ENCODE measurements around the gene PTPRA.
"Not testable (repeated sequence)": the region's sequence is repeated elsewhere in the genome, so short reads cannot be mapped to it uniquely, and the experiment has no call there.

Gene PTPRA

DNA sequence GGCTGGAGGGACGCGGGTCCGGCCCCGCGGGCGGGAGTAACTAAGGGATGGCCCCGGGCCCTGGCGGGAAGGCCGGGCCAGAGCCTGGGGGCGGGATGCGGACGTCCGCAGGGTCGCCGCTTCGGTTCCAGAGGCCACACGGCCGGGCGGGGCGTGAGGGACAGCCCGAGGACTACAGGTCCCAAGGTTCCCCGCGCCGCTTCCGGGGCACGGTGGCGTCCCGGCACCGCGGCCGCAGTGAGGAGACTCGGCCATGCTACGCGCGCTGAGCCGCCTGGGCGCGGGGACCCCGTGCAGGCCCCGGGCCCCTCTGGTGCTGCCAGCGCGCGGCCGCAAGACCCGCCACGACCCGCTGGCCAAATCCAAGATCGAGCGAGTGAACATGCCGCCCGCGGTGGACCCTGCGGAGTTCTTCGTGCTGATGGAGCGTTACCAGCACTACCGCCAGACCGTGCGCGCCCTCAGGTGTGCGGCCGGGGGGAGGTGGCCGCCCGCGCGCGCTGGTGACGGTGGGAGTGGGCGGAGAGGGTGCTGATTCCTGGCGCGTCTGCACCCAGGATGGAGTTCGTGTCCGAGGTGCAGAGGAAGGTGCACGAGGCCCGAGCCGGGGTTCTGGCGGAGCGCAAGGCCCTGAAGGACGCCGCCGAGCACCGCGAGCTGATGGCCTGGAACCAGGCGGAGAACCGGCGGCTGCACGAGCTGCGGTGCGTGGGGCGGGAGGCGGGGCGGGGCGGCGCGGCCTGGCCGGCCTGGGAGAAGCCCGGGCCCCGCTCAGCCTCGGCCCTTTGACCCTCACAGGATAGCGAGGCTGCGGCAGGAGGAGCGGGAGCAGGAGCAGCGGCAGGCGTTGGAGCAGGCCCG is 172.8 kb downstream of the PTPRA start, which contains the start of gene MRPS26:
Gene MRPS26 (plus strand): TSS at position 237 of the 861 bp plus-strand sequence. CDS start 17 bp downstream, at position 254.
- DNase-seq: peak; percentile 71

DNA sequence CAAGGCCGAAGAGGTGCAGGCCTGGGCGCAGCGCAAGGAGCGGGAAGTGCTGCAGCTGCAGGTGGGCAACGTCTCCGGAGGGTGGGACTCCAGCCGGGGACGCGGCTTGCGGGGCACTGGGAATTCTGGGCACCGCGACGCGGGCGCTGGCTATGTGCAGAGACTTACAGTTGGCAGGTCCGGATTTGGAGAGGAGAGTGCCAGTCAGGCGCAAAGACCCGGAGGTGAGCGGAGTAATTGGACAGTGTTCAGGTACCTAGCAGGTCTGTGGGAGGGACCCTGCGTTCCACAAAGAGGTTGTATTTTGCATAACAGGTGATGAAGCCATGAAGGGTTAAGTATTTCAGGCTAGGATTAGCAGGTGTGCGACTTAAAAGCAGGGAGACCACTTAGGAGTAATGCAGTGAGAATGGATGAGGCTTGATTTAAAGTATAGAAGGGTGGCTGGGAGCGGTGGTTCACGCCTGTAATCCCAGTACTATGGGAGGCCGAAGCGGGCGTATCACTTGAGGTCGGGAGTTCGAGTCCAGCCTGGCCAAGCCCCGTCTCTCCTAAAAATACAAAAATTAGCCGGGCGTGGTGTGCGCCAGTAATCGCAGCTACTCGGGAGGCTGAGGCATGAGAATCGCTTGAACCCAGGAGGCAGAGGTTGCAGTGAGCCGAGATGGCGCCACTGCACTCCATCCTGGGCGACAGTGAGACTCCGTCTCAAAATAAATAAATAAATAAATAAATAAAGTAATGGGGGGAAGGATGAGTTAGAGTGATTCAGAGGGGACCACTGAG is 173.6 kb downstream of the PTPRA start:
- DNase-seq: no peak

DNA sequence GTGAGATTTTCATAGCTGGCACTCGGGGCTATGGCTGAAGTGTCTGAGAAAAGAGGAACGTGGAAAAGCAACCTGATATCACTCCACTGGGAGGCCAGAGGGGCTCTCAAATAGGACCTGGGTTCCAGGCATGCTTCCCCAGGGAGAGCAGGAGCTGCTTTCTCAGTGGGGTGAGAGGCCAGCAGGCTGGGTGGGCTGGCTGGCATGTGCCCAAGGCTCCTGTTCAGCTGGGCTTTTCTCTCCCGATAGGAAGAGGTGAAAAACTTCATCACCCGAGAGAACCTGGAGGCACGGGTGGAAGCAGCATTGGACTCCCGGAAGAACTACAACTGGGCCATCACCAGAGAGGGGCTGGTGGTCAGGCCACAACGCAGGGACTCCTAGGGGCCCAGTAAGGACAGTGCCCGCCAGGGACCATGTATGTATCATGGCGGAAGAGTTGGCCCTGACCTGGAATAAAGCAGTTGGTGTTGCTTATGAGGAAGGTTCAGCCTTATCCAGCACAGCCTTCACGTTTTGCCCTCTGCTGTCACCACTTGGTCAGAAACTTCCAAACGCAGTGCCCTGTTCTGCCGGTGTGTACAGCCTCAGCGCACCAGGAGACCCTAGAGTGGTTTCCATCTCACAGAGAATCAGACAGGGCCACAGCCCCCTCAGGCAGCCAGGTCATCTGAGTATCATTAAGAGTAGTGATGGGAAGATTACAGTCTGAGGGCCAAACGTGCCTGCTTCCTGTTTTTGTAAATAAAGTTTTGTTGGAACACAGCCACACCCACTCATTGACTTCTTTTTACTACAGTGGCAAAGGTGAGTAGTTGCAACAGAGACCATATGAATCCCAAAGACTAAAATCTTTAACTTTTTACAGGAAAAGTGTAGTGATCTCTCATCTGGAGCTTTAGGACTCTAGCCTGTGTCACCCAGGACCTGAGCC is 174.5 kb downstream of the PTPRA start:
- no peak for DNase-seq

DNA sequence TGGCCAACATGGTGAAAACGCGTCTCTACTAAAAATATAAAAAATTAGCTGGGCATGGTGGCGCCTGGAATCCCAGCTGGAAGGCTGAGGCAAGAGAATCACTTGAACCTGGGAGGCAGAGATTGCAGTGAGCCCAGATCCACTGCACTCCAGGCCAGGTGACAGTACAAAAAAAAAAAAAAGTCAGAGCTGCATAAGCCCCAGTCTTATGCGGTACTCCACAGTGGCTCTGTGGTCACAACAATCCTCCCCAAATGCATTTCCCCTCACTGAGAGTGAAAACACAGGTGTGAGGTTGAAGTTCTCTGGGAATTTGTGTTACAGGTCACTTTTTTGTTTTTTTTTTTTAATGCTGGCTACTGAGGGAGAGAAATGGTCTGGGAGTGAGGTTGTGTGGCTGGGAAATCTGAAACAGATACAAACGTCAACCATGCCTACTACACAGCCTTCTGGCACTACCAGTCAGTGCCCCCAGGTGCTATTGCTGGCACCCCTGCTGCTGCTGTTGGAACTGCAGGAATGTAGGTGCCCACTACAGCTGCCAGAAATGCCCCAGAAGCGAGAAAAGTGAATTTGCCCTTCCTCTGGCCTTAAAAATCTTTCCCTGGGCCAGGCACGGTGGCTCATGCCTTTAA is 178.2 kb downstream of the PTPRA start:
- DNase-seq: no peak

DNA sequence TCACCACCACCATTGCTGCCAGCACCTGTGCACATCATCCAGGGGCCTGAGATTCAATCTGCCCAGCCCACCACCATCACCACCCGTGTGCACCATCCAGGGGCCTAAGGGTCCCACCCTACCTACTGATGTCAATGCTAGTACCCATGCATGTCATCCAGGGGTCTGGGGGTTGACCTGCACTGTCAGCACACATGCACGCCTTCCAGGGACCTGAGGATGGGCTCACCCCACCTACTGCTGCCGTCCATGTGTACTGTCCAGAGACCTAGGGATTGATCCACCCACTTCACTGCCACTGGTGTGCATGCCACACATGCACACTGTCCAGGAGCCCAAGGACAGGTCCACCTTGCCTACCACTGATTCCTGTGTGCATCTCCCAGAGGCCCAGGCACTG is 186.2 kb downstream of the PTPRA start:
- no peak for DNase-seq

DNA sequence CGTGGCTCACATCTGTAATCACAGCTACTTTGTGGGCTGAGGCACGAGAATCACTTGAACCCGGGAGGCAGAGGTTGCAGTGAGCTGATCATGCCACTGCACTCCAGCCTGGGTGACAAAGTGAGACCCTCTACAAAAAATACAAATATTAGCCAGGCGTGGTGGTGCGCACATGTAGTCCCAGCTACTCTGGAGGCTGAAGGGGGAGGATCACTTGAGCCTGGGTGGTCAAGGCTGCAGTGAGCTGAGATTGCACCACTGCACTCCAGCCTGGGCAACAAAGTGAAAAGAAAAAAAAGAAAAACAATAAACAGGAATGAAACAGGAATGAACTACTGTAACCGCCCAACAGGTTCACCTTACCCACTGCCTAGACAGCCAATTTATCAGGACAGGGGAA is 190.8 kb downstream of the PTPRA start:
- not testable (repeated sequence) for DNase-seq

DNA sequence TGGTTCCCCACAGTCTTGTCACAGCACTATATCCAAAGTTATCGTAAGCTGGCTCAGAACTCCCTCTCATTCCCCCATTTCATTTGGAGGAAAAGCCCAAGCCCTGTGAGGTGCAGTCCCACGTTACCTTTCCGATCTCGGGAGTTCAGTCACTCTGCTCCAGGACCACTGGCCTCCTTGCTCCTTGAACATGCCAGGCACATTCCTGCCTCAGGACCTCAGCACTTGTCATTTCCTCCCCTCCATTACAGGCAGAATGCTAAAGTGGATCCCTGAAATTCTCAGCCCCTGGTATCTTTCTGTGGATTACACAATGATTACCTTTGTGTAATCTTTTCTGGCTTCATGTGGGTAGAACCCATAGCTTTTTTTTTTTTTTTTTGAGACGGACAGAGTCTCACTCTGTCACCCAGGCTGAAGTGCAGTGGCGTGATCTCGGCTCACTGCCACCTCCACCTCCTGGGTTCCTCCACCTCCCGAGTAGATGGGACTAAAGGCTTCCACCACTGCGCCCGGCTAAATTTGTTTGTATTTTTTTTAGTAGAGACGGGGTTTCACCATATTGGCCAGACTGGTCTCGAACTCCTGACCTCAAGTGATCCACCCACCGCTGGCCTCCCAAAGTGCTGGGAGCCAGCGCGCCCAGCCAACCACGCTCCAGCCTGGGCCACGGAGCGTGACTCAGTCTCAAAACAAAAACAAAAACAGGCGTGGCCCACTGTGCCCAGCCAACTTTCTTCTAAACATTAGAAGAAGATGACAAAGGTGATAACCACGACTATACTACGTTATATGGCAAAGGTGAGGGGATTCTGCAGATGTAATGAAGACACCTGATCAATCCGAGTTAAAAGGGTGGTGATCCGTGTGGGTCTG is 194.1 kb downstream of the PTPRA start:
- no peak for DNase-seq

DNA sequence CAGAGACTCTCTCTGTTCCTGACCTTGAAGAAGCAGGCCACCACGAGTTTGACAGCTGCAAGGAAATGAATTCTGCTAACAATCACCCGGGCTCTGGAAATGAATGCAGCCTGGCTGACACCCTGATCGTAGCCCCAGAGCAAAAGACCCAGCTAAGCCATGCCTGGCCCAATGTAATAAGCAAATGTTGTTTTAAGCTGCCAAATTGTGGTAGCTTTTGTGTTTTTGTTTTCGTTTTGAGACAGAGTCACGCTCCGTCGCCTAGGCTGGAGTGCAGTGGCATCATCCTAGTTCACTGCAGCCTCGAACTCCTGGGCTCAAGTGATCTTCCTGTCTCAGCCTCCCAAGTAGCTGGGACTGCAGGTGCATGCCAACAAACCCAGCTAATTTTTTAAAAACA is 194.8 kb downstream of the PTPRA start:
- no peak for DNase-seq

DNA sequence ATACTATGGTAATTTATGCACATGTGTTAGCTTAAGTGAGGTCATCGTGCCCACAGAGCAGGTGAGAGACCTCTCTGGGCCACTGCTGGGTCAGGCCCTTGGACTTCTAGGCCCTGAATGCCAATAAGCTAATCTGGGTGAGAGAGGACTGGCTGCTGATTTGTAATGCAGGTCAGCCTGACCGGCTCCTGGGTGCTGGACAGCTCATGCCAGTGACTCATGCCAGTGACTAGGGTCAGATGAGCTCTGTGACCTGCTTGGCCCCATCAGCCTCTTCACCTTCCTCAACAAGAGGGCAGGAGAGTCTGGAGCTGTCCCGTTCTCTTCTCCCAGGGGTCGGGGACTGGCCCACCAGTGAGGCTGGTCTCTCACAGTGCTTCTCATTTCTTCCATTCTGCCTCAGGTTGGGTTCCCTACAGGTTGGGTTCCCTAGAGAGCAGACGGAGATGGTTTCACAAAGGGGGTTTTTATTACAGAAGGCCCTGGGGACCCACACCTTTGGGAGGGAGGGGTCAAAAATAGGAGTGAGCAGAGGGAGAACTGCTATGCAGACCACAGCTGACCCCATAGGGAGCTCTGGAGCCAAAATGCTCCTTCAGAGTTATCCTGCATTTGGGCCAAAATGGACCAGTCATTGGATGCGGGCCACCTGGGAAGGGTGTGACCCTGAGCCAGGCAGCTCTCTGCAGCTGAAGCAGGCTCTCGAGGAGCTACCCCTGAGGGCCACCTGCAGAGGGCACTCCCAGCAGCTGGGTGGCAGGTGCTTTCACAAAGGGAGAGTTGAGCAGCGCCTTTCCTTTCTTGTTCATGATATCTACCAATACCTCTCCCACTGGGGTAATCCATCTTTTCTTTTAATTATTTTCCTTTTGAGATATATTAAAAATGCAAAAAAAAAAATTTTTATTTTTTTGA is 196.0 kb downstream of the PTPRA start:
- DNase-seq: no peak

DNA sequence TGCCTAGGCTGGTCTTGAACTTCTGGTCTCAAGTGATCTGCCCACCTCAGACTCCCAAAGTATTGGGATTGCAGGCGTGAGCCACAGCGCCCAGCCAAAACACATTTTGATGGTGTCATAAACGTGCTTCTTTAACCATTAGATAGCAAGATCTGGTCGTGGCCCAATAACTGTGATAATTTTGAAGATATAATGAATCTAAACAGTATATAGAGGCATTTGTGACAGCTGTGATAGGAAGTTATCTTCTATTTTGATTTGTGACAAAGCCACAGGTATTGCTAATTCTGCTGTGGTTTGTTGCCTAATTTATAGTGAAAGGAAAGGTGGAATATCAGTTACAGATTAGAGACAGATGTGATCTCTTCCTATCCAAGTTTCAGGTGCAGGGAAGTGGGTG is 197.4 kb downstream of the PTPRA start:
- no peak for DNase-seq

DNA sequence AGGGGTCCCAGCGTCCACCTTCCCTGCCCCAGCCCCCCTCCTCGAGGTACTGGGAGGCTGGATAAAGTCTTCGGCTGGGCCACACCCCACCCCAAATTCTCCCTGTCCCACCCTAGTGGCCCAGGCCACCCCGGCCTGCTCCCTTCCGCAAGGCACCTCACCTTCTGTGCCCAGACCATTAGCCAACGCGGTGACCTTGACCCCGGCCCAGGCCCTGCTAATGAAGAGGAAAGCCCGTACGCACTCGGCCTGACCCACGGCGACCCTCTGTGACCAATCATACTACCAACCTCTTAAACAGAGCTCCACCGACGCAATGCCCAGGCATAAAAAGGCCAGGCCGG is 198.0 kb downstream of the PTPRA start:
- no peak for DNase-seq

DNA sequence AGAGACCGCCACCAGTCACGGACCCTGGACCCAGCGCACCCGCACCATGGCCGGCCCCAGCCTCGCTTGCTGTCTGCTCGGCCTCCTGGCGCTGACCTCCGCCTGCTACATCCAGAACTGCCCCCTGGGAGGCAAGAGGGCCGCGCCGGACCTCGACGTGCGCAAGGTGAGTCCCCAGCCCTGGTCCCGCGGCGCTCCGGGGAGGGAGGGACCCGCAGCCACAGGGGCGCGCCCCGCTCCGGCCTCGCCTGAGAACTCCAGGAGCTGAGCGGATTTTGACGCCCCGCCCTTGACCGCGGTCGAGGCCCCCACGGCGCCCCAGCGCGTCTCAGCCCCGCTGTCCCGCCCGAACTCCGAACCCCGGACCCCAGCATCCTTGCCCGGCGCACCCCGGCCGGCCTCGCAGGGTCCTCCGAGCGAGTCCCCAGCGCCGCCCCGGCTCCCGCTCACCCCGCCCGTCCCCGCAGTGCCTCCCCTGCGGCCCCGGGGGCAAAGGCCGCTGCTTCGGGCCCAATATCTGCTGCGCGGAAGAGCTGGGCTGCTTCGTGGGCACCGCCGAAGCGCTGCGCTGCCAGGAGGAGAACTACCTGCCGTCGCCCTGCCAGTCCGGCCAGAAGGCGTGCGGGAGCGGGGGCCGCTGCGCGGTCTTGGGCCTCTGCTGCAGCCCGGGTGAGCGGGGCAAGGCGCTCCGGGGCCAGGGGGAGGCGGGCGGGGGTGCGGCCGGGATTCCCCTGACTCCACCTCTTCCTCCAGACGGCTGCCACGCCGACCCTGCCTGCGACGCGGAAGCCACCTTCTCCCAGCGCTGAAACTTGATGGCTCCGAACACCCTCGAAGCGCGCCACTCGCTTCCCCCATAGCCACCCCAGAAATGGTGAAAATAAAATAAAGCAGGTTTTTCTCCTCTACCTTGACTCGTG is 198.6 kb downstream of the PTPRA start, which contains the start of gene OXT:
Gene OXT (plus strand): TSS at position 11 of the 920 bp plus-strand sequence. CDS start 36 bp downstream, at position 47.
- peak; percentile 70 for DNase-seq

DNA sequence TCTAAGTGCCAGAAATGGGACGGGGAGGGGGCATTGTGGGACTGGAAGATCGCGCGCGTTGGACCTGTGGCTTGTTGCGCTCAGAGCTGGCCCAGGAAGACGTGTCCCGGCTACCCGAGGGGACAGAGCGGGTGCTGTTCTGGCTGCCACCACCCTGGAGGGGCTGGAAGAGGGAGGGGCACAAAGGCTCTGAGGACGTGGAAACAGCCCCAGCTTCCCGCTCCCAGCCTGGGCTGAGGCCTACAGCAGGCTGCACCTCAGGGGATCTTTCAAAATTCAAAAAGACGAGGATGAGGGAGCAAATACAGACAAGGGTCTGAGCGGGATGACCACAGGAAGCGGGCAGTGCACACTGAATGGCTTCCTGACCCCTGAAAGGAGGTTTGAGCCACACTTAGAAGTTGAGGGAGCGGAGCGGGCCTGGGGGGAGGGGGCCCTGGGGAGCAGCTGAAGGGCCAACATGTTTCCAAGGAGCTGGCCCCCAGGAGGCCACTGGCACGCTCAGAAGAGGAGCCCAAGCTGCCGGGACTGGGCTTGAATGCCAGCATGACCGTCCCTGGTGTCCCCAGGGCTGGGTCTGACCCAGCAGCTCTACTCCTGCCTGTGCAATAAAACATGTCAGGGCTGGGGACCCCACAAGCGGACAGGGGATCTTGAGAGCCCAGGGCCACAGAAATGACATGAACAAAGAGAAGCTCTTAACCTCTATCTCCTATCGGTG is 199.4 kb downstream of the PTPRA start:
- no peak for DNase-seq

DNA sequence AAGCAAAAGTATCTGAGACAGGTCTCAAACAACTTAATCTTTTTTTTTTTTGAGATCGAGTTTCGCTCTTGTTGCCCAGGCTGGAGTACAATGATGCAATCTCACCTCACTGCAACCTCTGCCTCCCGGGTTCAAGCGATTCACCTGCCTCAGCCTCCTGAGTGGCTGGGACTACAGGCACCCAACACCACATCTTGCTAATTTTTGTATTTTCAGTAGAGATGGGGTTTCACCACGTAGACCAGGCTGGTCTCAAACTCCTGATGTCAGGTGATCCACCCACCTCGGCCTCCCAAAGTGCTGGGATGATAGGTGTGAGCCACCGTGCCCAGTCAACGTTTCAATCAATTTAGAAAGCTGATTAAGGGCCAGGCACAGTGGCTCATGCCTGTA is 200.0 kb downstream of the PTPRA start:
- not testable (repeated sequence) for DNase-seq

DNA sequence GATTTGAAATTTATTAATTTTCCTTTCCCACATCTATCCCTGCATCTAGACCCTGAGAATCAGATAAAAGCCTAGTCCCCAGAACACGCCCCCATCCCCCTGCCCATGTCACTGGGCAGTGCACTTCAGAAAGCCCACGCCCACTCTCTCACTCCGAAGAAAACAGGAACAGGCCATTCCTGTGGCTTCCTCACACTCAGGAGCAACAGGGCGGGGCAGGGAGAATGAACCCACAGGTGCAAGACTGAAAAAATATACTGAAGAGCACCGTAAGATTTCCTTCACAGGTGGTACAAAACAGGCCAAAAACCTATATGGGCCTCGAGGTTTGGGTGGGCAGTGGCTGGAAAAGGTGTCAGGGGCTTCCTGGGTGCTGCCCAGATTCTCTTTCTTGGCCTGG is 201.5 kb downstream of the PTPRA start:
- no peak for DNase-seq

DNA sequence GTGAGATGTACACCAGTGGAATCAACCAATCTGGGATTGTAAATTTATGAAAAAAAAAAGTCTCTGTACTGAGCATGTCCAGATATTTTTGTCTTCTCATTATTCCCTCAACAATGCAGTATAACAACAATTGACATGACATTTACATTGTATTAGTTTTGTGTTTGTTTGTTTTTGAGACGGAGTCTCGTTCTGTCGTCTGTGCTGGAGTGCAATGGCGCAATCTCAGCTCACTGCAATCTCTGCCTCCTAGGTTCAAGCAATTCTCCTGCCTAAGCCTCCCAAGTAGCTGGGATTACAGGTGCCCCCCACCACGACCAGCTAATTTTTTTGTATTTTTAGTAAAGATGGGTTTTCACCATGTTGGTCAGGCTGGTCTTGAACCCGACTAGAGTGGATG is 202.0 kb downstream of the PTPRA start:
- DNase-seq: not testable (repeated sequence)

DNA sequence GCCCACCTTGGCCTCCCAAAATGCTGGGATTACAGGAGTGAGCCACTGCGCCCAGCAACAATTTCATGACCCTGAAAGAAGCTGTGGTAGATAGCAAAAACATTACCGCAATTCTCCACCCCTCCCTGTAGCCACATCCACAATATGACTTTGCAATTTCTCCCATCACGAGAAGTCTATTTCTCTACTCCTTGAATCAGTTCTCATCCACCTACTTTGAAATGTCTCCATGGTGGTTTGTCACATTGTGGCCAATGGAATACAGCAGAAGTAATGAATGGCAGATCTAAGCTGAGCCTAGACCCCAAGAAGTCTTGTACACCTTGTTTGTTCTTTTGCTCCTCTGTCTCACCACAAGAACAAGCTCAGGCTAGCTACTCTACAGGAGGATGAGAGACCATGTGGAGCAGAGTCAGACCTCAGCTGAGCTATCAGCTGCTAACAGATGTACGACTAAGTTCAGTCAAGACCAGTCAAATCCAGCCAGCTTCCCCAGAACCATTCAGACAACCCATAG is 204.4 kb downstream of the PTPRA start:
- DNase-seq: no peak

DNA sequence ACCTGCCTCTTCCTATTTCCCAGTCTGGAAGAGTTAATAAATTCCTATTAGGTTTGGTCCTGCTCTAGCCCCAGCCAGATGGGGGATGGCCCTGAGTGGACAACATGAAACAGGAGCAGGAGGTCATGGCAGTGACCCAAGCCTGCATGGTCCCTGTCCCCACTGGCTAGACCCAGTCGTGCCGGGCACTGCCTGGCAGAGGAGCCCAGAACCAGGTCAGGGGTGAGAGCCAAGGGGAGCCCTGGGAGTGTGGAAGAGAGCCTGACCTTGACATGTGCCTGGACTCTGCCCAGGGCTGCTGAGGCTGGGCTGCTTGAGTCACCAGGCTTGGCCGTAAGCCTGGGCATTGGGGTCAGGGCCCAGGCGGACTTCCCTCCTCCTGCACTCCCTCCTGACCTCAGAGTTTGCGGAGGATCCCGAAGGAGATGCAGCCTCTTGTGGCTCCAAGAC is 207.7 kb downstream of the PTPRA start:
- no peak for DNase-seq
